ENCODE measurements around the gene HTATIP2.

Gene HTATIP2

DNA sequence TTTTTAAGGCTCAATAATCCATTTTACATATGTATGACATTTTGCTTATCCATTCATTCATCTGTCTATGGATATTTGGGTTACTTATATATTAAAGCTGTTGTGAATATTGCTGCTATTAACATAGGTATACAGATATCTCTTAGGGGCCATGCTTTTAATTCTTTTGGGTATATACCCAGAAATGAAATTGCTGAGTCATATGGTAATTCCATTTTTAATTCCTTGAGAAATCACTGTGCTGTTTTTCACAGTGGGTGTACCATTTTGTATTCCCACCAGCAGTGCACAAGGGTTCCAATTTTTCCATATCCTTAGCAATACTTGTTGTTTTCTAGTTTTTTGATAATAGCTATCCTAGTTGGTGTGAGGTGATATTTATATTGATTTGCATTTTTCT is 43.0 kb downstream of the HTATIP2 start:
- H3K36me3 ChIP-seq (ENCODE audit: insufficient read depth, low read length) = peaks cover 16% of the 10 kb centered on the region
- no peak overlapping the region for H3K27ac ChIP-seq (ENCODE audit: low read depth, low read length)
- no peak overlapping the region for H3K9ac ChIP-seq (ENCODE audit: low read length)
- no peak overlapping the region for H3K4me3 ChIP-seq (ENCODE audit: low read depth in 1 of 2, low read length in 2 of 2)
- H3K27me3 ChIP-seq (ENCODE audit: control insufficient read depth in 1 of 2, insufficient read depth in 2 of 2, low read length in 2 of 2) = no peaks in the 10 kb centered on the region
- H3K9me3 ChIP-seq (ENCODE audit: low read length) = no peaks in the 10 kb centered on the region
- no peaks in the 10 kb centered on the region for H3K4me1 ChIP-seq (ENCODE audit: insufficient read depth, low read length)

DNA sequence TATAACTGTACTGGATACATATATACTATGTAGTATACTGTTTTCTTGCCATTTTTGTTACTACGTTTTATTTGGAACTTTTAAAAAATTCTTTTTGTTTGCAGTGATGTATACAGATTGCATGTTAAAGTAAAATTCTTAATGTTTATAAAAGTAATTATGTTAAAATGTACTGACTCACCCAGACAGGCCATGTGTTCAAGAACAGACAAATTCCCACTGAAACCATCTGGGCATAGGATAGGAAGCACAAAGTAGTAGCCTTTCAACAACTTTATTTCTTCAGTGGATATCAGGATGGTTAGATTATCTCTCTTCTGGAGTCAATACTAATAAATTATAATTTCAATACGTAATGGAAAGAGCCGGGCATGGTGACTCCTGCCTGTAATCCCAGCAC is 43.8 kb downstream of the HTATIP2 start:
- Histone ChIP-seq H3K27ac (ENCODE audit: low read depth, low read length) (no peak overlapping the region), H3K36me3 (ENCODE audit: insufficient read depth, low read length) (peaks cover 16% of the 10 kb centered on the region), H3K4me1 (ENCODE audit: insufficient read depth, low read length) (no peaks in the 10 kb centered on the region), H3K27me3 (ENCODE audit: control insufficient read depth in 1 of 2, insufficient read depth in 2 of 2, low read length in 2 of 2) (no peaks in the 10 kb centered on the region), H3K4me3 (ENCODE audit: low read depth in 1 of 2, low read length in 2 of 2) (no peak overlapping the region), H3K9me3 (ENCODE audit: low read length) (no peaks in the 10 kb centered on the region), H3K9ac (ENCODE audit: low read length) (no peak overlapping the region)

DNA sequence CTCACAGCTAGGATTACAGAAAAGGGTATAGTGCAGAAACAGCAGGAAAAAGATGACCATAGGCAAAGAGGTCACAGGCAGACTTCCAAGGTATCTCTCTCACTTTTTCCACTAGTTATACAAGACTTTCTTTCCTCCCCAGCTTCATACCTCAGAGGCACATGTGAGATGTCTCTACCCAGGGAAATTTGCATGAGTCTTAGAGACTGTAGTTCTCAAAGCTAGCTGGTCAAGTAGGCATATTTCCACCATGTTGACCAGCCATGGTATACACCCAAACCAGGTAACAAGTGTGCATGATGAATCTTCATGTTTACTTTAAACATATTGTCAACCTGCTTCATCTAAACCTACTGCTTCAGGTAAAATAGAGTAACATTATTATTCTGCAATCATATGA is 51.9 kb downstream of the HTATIP2 start:
- no peaks in the 10 kb centered on the region for H3K27me3 ChIP-seq (ENCODE audit: control insufficient read depth in 1 of 2, insufficient read depth in 2 of 2, low read length in 2 of 2)
- no peak overlapping the region for H3K4me3 ChIP-seq (ENCODE audit: low read depth in 1 of 2, low read length in 2 of 2)
- no peak overlapping the region for H3K9ac ChIP-seq (ENCODE audit: low read length)
- H3K27ac ChIP-seq (ENCODE audit: low read depth, low read length) = no peak overlapping the region
- no peaks in the 10 kb centered on the region for H3K9me3 ChIP-seq (ENCODE audit: low read length)
- H3K36me3 ChIP-seq (ENCODE audit: insufficient read depth, low read length) = peaks cover 6% of the 10 kb centered on the region
- no peaks in the 10 kb centered on the region for H3K4me1 ChIP-seq (ENCODE audit: insufficient read depth, low read length)

DNA sequence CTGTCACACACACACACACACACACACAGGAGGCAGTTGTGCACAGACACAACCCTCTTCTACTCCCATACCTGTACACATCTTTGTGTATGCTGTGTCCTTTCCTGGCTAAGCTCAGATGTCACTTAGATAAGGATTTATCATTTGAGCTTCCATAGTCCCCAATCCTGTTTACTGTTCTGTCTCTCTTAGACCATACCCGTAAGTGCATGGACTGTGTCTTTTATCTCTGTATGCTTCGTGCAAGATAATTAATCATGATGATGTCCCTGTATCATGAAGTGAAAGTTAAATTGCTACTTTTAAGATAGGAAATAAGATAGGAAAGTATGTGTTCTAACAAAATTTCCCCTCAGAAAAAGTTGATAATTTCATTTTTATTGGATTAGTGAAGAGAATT is 54.3 kb downstream of the HTATIP2 start:
- Histone ChIP-seq H3K4me1 (ENCODE audit: insufficient read depth, low read length) (no peaks in the 10 kb centered on the region), H3K27ac (ENCODE audit: low read depth, low read length) (no peak overlapping the region), H3K36me3 (ENCODE audit: insufficient read depth, low read length) (peaks cover 8% of the 10 kb centered on the region), H3K9me3 (ENCODE audit: low read length) (no peaks in the 10 kb centered on the region), H3K4me3 (ENCODE audit: low read depth in 1 of 2, low read length in 2 of 2) (no peak overlapping the region), H3K9ac (ENCODE audit: low read length) (no peak overlapping the region), H3K27me3 (ENCODE audit: control insufficient read depth in 1 of 2, insufficient read depth in 2 of 2, low read length in 2 of 2) (no peaks in the 10 kb centered on the region)

DNA sequence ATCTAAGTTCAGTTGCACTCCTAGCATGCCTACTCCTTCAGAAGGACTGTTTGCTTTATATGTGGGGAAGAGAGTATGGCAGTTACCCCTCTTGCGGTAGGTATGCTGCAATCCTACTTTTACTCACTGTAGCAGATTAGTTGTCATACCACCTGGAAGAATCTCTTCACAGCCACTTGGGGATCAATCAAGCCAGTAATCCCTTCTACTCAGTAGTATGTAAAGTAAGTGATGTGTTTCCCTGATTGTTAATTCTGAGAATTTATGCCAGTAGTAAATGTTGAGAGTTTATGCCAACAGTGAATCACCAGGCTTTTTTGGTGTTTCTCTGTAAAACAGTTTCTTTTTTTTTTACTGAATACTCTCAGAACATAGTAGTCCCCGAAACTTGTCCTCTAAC is 58.4 kb downstream of the HTATIP2 start:
- Histone ChIP-seq H3K9ac (ENCODE audit: low read length) (no peak overlapping the region), H3K27ac (ENCODE audit: low read depth, low read length) (no peak overlapping the region), H3K4me1 (ENCODE audit: insufficient read depth, low read length) (no peaks in the 10 kb centered on the region), H3K36me3 (ENCODE audit: insufficient read depth, low read length) (peaks cover 8% of the 10 kb centered on the region), H3K9me3 (ENCODE audit: low read length) (no peaks in the 10 kb centered on the region), H3K27me3 (ENCODE audit: control insufficient read depth in 1 of 2, insufficient read depth in 2 of 2, low read length in 2 of 2) (no peaks in the 10 kb centered on the region), H3K4me3 (ENCODE audit: low read depth in 1 of 2, low read length in 2 of 2) (no peak overlapping the region)

DNA sequence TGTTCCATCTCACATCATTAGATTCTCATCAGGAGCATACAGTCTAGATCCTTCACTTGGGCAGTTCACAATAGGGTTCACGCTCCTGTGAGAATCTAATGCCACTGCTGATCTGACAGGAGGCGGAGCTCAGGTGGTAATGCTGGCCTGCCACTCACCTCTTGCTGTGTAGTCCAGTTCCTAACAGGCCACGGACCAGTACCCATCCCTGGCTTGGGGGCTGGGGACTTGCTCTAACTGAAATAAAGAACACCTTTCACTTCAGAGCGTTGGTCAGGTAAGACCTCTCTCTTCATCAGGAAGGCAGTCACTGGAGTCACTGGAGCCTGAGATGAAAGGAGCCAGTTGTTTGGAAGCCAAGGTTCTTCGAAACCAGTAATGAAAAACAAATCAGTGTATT is 65.7 kb downstream of the HTATIP2 start:
- no peaks in the 10 kb centered on the region for H3K36me3 ChIP-seq (ENCODE audit: insufficient read depth, low read length)
- no peak overlapping the region for H3K27ac ChIP-seq (ENCODE audit: low read depth, low read length)
- no peak overlapping the region for H3K9ac ChIP-seq (ENCODE audit: low read length)
- no peaks in the 10 kb centered on the region for H3K4me1 ChIP-seq (ENCODE audit: insufficient read depth, low read length)
- H3K4me3 ChIP-seq (ENCODE audit: low read depth in 1 of 2, low read length in 2 of 2) = no peak overlapping the region
- no peaks in the 10 kb centered on the region for H3K27me3 ChIP-seq (ENCODE audit: control insufficient read depth in 1 of 2, insufficient read depth in 2 of 2, low read length in 2 of 2)
- no peaks in the 10 kb centered on the region for H3K9me3 ChIP-seq (ENCODE audit: low read length)

Data from muscle layer of colon (tissue), 2 donors.